Liver (tissue), 9 donors: ENCODE measurements around the gene ANXA9. TPM values are rescaled to one million over a fixed set of nuclear protein-coding genes. Genes with fewer than 3 reads are reported as not detected.

Source experiments
- DNase-seq: peaks from one replicate; pipeline ENCODE4 v3.0.0-alpha.2; 2017; ENCODE audit warnings: low spot score
- H3K27ac ChIP-seq, 2 donors: one replicate each; pipeline ENCODE4 v1.7.0; 2013; ENCODE audit warnings: inconsistent platforms in 2 of 2, low read length in 2 of 2, control low read depth in 1 of 2, low read depth in 1 of 2, mild to moderate bottlenecking in 1 of 2
- H3K27me3 ChIP-seq, 4 donors: one replicate each; pipeline versions ENCODE4 v1.6.1 to v1.7.0; 2013; ENCODE audit warnings: low read length in 3 of 4, inconsistent platforms in 1 of 4, mild to moderate bottlenecking in 1 of 4, moderate library complexity in 1 of 4; ENCODE audit not compliant: control insufficient read depth in 4 of 4, insufficient read depth in 4 of 4
- H3K36me3 ChIP-seq, 4 donors: one replicate each; pipeline versions ENCODE4 v1.6.1 to v1.7.0; 2013; ENCODE audit warnings: low read length in 3 of 4, mild to moderate bottlenecking in 3 of 4, low read depth in 1 of 4, moderate library complexity in 1 of 4; ENCODE audit not compliant: control insufficient read depth in 4 of 4, insufficient read depth in 3 of 4
- H3K4me1 ChIP-seq, 4 donors: one replicate each; pipeline versions ENCODE4 v1.6.1 to v1.7.0; 2013; ENCODE audit warnings: low read length in 3 of 4, mild to moderate bottlenecking in 3 of 4, moderate library complexity in 1 of 4; ENCODE audit not compliant: control insufficient read depth in 4 of 4, insufficient read depth in 4 of 4
- H3K4me3 ChIP-seq, 3 donors: one replicate each; pipeline versions ENCODE4 v1.6.1 to v1.7.0; 2013; ENCODE audit warnings: low read length in 3 of 3, control low read depth in 1 of 3, low read depth in 1 of 3, mild to moderate bottlenecking in 1 of 3
- H3K9ac ChIP-seq, 2 donors: one replicate each; pipeline ENCODE4 v1.7.0; 2013; ENCODE audit warnings: low read length in 2 of 2, mild to moderate bottlenecking in 2 of 2, moderate library complexity in 2 of 2, control low read depth in 1 of 2, low read depth in 1 of 2
- H3K9me3 ChIP-seq, 4 donors: one replicate each; pipeline versions ENCODE4 v1.6.1 to v1.7.0; 2013; ENCODE audit warnings: low read length in 3 of 4; ENCODE audit not compliant: control insufficient read depth in 4 of 4
- CTCF ChIP-seq: fragments of 150-350 bp; IDR thresholded peaks from 2 replicates; pipeline ENCODE4 v1.5.1; 2017; ENCODE audit warnings: improper control_type of control experiment, low read depth, low read length; ENCODE audit not compliant: missing input control
- EGR1 ChIP-seq, 2 donors: IDR thresholded peaks; 2 replicates each; pipeline ENCODE4 v1.6.1; 2016 to 2018; ENCODE audit warnings: antibody characterized with exemption in 2 of 2, low read depth in 2 of 2
- FOXA1 ChIP-seq: IDR thresholded peaks from 2 replicates; pipeline ENCODE4 v1.6.1; 2016; ENCODE audit warnings: antibody characterized with exemption
- FOXA2 ChIP-seq: IDR thresholded peaks from 2 replicates; pipeline ENCODE4 v1.6.1; 2016; ENCODE audit warnings: antibody characterized with exemption
- GABPA ChIP-seq, 2 donors: IDR thresholded peaks in 1 of 2; conservative IDR thresholded peaks in 1 of 2; 2 replicates each; pipeline ENCODE4 v1.6.1; 2016; ENCODE audit warnings: antibody characterized with exemption in 2 of 2, mild to moderate bottlenecking in 1 of 2, moderate library complexity in 1 of 2
- HNF4A ChIP-seq, 2 donors: conservative IDR thresholded peaks; 2 replicates each; pipeline ENCODE4 v1.6.1; 2016; ENCODE audit warnings: antibody characterized with exemption in 2 of 2, mild to moderate bottlenecking in 2 of 2
- HNF4G ChIP-seq: IDR thresholded peaks from 2 replicates; pipeline ENCODE4 v1.6.1; 2016; ENCODE audit warnings: antibody characterized with exemption
- JUND ChIP-seq, 2 donors: IDR thresholded peaks; 2 replicates each; pipeline ENCODE4 v1.6.1; 2016; ENCODE audit warnings: antibody characterized with exemption in 2 of 2
- NR2F2 ChIP-seq: IDR thresholded peaks from 2 replicates; pipeline ENCODE4 v1.6.1; 2016; ENCODE audit warnings: antibody characterized with exemption
- RAD21 ChIP-seq, 2 donors: IDR thresholded peaks; 2 replicates each; pipeline ENCODE4 v1.6.1; 2016; ENCODE audit warnings: antibody characterized with exemption in 2 of 2, mild to moderate bottlenecking in 2 of 2
- RXRA ChIP-seq, 2 donors: IDR thresholded peaks; 2 replicates each; pipeline ENCODE4 v1.6.1; 2017 to 2018; ENCODE audit warnings: antibody characterized with exemption in 2 of 2, mild to moderate bottlenecking in 1 of 2
- SP1 ChIP-seq: IDR thresholded peaks from 2 replicates; pipeline ENCODE4 v1.6.1; 2018; ENCODE audit warnings: antibody characterized with exemption, mild to moderate bottlenecking
- TAF1 ChIP-seq: conservative IDR thresholded peaks from 2 replicates; pipeline ENCODE4 v1.6.1; 2016; ENCODE audit warnings: antibody characterized with exemption, mild to moderate bottlenecking
- YY1 ChIP-seq: IDR thresholded peaks from 2 replicates; pipeline ENCODE4 v1.6.1; 2016; ENCODE audit warnings: antibody characterized with exemption, mild to moderate bottlenecking
- WGBS: extraction: QIAGEN DNeasy Blood & Tissue Kit; methylation state at CpG from one replicate; pipeline ENCODE4 v1.1.7; 2013; 5-methylcytosine and 5-hydroxymethylcytosine counted together
- polyA plus RNA-seq, 2 donors: library from polyadenylated mRNA; stranded (reverse) in 1 of 2; unstranded in 1 of 2; fragments of 200-250 nt in 1 of 2; fragments of >200 nt in 1 of 2; fragmentation: Nextera tagmentation in 1 of 2; extraction: Ambion mirVana in 1 of 2; gene quantifications; one replicate each; pipeline versions ENCODE4 v1.2.1 to v1.2.3, GENCODE V29; 2013 to 2015
- total RNA-seq, 2 donors: library from RNA; depleted of rRNA; stranded (reverse); fragments of >200 nt; gene quantifications; one replicate each; pipeline ENCODE4 v1.2.3, GENCODE V29; 2014
- donor health status: healthy.
- donor health status: healthy.
- donor health status: healthy.
- donor health status: healthy.
- donor health status: healthy.

ANXA9 gene
- total and polyA plus RNA-seq, 4 donors: 7.5 to 24.0 (median 17.0) TPM

GRCh38 chr1:151013518-151013917 is 31.4 kb downstream of the ANXA9 start:
- TF ChIP-seq RAD21 (IDR thresholded peaks at IDR 0.05) (peak in 1 of 2 donors; percentile 6), SP1 (no peak)
- H3K27ac ChIP-seq: peak overlapping the region; percentile 34 to 71
- 34% methylated on average over 2 of the region's 2 CpGs for WGBS
- H3K9ac ChIP-seq: peak overlapping the region in 1 of 2 donors; percentile 11
- no peaks in the 10 kb centered on the region for H3K9me3 ChIP-seq
- no peak for DNase-seq
- H3K4me1 ChIP-seq: peaks cover 9 to 45% (median 40%) of the 10 kb centered on the region in 4 donors
- H3K4me3 ChIP-seq: no peak overlapping the region
- H3K27me3 ChIP-seq: no peaks in the 10 kb centered on the region
- peaks cover 2 to 11% (median 7%) of the 10 kb centered on the region in 4 donors for H3K36me3 ChIP-seq

- H3K27ac ChIP-seq: no peak overlapping the region
- no peaks in the 10 kb centered on the region for H3K27me3 ChIP-seq
- H3K9me3 ChIP-seq: no peaks in the 10 kb centered on the region
- no peak overlapping the region for H3K4me3 ChIP-seq
- H3K36me3 ChIP-seq: peaks cover 7 to 37% (median 23%) of the 10 kb centered on the region in 4 donors
- peaks cover 0 to 2% (median 0%) of the 10 kb centered on the region in 4 donors for H3K4me1 ChIP-seq
- WGBS: 47% methylated on average over 6 of the region's 6 CpGs
- no peak for TF ChIP-seq NR2F2
- TF ChIP-seq CTCF: peak; percentile 59
- no peak for TF ChIP-seq FOXA1
- no peak for TF ChIP-seq TAF1
- TF ChIP-seq SP1: no peak
- TF ChIP-seq HNF4G: no peak
- TF ChIP-seq RAD21 (IDR thresholded peaks at IDR 0.05): peak; percentile 85 to 90
- H3K9ac ChIP-seq: no peak overlapping the region
- DNase-seq: peak; percentile 83
Measured at GRCh38 chr1:151024540-151025146, 42.6 kb downstream of the ANXA9 start.

GRCh38 chr1:151026460-151026859 is 44.4 kb downstream of the ANXA9 start:
- H3K36me3 ChIP-seq: peaks cover 9 to 51% (median 28%) of the 10 kb centered on the region in 4 donors
- no peaks in the 10 kb centered on the region for H3K9me3 ChIP-seq
- peaks cover 0 to 2% (median 0%) of the 10 kb centered on the region in 4 donors for H3K4me1 ChIP-seq
- no peak overlapping the region for H3K9ac ChIP-seq
- no peak overlapping the region for H3K4me3 ChIP-seq
- TF ChIP-seq FOXA2 (no peak), EGR1 (IDR thresholded peaks at IDR 0.05; ENCODE audit: low read depth in 2 of 2) (no peak), HNF4G (no peak), RAD21 (IDR thresholded peaks at IDR 0.05) (no peak), GABPA (IDR thresholded peaks at IDR 0.05 in 1 of 2, conservative IDR thresholded peaks at IDR 0.05 in 1 of 2) (no peak), SP1 (no peak), NR2F2 (no peak), CTCF (no peak), JUND (IDR thresholded peaks at IDR 0.05) (no peak), TAF1 (no peak), YY1 (no peak), HNF4A (conservative IDR thresholded peaks at IDR 0.05) (no peak), RXRA (IDR thresholded peaks at IDR 0.05) (no peak)
- DNase-seq: no peak
- H3K27me3 ChIP-seq: no peaks in the 10 kb centered on the region
- H3K27ac ChIP-seq: no peak overlapping the region
